GM19468 (cell line): ENCODE data around the gene EBI3.
"Not testable (repeated sequence)": the region's sequence is repeated elsewhere in the genome, so short reads cannot be mapped to it uniquely, and the experiment has no call there.

Experiments used
- ATAC-seq: cut with Tn5 transposase; IDR thresholded peaks from one replicate; pipeline ENCODE4 v1.9.1; 2021; ENCODE audit warnings: mild to moderate bottlenecking, moderate library complexity, moderate number of reproducible peaks; ENCODE audit not compliant: unreplicated experiment; ENCODE audit errors: extremely low read depth

EBI3 gene

DNA sequence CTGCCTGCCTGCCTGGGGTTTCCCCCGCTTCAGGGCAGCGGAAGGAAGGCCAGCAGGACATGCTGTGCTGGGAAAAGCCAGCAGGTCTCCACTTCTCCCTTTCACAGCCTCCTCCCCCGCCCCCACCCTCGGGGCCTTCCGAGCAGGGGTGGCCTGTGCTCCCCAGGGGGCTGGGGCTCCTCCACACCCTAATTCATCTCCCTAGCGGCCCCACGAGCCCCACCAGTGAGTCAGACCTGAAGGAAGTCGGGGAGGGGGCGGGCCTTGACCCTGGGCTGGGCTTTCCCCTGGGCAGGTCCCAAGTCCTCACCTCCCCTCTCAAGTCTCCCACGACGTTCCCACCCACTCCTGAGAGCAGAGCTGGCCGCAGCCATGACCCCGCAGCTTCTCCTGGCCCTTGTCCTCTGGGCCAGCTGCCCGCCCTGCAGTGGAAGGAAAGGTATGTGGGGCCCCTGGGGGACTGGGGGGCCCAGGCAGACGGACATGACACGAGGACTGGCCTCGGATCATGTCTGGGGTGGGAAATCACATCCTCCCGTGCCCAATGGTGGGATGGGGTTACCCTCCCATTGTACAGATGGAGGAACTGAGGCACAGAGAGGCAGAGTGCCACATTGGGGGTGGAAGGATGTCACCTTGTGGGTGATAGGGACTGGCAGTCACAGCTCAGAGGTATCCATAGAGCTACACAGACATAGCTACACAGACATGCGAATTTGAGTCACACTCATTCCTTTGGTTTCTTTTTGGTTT lies at the start of gene EBI3:
Gene EBI3 (plus strand): TSS at position 345 of the 753 bp plus-strand sequence. CDS start 28 bp downstream, at position 373.
- no peak for ATAC-seq

DNA sequence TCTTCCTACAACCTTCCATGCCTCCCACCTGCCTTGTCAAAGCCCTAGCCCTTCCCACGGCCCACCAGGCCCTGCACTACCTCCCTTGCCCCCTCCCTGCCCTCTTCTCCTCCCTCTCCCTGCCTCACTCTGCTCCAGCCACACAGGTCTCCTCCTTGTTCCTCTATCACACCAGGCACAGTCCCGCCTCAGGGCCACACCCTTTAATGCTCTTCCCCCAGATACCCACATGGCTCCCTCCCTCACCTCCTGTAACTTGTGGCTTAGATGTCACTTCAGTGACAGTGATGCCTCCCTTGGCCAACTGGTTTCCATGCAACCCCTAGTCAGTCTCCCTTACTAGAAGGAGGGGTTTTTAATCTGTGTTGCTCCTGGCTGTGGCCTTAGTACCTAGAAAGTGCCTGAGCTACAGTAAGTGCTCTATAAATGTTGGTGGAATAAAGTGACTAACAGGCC lies 48.2 kb upstream of the EBI3 start:
- ATAC-seq = no peak

DNA sequence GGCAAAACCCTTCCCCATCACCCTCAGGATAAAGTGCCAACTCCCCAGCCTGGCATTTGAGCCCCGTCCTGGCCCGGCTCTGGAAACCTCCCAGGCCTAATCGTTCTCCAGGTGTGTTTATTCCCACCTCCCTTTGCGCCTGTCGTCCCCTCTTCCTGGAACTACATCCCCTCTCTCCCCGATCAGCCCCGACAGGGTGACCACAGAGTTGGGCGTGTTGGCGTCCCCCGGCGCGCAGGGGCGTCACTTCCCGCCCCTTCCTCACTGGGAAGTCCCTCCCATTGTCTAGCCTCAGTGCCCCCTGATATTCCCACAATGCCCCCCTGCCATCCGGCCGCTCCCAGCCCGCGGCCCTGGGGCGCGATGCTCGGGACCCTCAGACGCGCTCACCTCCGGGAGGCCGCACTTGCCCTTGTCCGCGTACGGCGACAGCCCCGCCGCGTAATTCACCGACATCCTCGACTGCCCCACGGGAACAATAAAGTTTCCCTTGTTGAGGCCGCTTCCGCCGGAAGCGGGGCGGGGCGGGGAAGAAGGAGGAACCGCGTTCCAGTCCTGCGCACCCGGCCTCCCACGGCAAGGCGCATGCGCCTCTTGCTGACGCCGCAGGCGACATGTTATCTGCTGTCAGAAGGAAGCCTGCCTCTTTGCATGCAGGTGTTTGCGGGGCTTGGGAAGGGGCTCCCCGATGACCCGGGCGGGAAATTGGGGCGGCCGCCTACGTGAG lies 47.1 kb upstream of the EBI3 start, which contains the start of the genes ANKRD24 and SIRT6:
Gene ANKRD24 (plus strand): TSS at position 606 of the 727 bp plus-strand sequence. CDS start 3,737 bp downstream, outside the sequence.
Gene SIRT6 (minus strand): TSS at position 480 of the 727 bp plus-strand sequence. CDS start 24 bp downstream, at position 456.
- ATAC-seq = peak; percentile 43

DNA sequence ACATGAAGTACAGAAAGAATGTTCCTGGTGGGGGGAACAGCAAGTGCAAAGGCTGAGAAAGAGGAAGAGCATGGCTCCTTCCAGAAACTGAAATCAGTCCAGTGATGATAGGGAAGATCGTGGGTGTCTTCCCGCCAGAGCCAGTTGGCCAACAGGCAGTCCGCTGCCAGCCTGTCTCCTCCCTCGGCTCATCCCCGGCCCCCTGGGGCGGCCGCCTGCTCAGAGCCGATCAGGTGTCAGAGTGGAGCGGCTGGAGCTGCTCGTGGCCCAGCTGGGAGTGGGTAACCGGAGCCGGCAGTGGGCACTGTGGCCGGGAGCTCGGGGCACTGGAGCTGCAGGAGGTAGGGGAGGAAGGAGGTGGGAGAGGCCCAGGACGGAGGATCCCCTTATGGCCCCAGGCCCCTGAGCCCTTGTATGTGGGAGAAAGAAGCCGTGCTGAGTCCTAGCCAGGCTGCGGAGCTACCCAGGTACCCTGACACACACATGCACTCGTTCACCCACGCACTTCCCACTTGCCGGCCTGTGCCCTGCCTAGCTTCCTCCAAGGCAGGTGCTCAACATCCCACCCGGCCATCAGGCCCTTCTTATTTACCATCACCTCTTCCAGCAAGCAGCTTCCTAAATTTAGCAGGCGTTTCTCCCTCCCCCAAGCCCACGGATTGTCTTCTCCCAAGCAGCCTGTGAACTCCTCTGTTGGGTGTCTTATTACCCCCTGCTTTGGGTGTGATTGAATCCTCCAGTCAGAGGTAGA lies 45.2 kb upstream of the EBI3 start:
- ATAC-seq = no peak

DNA sequence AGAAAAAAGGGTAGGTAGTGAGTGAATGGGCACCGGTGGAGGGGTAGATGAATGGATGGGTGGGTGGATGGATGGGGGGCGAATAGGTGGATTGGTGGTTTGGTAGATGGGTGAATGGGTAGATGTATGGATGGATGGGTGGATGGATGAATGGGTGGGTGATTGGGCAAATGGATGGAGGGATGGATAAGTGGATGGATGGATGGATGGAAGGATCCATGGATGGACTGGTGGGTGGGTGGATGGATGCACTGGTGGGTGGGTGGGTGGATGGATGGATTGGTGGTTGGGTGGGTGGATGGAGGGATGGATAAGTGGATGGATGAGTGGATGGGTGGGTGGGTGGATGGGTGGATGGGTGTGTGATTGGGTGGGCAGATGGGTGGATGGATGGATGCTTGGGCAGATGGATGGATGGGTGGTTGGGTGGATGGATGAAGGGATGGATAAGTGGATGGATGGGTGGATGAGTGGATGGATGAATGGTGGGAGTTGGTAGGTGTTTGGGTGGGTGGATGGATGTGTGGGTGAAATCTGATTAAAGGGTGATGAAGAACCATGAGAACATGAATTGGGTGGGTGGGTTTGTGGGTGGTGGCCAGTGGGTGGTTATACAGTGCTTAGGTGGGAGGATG lies 44.5 kb upstream of the EBI3 start:
- ATAC-seq = no peak

DNA sequence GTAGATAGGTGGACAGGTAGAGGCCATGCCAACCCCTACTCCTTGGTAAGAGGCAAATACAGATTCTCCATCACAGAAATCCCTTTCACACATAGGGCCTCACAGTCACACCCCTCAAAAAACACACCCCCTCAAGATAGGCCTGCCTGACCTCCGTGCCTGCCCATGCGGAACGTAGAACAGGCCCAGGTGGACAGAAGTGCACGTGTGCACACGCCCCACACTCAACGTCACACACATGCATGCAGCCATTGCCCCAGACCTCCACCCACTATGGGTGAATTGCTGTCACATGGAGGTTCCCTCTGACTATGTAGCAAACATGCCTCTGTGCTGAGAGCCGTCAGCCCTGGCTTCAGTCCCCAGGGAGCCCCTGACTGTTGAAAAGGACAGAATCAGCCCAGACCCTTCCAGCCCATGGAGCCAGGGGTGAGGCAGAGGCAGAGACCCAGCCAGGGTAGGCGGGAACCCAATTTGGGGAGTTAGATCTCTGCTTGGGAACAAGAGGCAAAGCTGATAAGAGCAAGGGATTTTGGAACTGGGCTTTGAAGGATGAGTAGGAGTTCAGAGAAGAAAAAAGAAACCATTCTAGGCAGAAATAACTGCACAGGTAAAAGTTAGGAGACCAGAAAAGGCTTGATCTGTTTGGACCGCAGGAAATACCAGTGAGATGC lies 43.8 kb upstream of the EBI3 start:
- ATAC-seq = no peak

DNA sequence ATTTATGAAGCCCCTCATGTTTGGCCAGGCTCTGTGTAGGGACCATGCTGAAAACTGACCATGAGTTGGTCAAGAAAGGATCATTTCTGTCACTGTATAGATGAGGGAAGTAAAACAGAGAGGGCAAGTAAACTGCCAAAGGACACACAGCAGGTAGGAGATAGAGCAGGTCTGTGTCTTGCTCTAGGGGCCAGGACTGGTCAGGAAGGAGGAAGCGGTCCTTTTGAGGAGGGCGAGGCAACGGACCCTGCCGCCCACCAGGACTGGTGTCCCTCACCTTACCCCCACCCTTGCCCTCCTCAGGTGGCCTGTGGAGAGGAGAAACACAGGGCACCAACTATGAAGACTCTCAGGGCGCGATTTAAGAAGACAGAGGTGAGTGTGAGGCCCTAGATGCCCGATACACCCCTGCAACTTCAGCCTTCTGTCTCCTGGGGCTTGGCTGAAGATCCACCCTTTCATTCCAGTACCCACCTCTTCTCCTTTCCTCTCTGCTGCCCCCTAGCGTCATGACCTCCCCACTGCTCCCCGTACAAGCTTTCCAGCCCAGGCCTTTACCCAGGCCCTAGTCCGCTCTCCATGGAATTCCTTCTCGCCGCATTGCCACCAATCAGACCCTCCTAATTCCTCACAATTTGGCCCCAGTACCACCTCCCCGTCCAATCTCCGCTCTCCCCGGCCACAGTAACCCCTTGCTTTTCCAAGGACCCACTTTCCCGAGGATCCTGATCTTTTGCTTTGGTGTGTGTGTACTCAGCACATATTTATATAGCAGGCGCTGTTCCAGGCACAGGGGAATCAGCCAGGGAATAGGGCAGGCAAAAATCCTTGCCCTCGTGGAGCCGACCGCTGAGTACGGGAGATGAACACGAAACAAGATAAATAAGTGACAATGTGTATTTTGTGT lies 43.0 kb upstream of the EBI3 start:
- ATAC-seq = no peak

DNA sequence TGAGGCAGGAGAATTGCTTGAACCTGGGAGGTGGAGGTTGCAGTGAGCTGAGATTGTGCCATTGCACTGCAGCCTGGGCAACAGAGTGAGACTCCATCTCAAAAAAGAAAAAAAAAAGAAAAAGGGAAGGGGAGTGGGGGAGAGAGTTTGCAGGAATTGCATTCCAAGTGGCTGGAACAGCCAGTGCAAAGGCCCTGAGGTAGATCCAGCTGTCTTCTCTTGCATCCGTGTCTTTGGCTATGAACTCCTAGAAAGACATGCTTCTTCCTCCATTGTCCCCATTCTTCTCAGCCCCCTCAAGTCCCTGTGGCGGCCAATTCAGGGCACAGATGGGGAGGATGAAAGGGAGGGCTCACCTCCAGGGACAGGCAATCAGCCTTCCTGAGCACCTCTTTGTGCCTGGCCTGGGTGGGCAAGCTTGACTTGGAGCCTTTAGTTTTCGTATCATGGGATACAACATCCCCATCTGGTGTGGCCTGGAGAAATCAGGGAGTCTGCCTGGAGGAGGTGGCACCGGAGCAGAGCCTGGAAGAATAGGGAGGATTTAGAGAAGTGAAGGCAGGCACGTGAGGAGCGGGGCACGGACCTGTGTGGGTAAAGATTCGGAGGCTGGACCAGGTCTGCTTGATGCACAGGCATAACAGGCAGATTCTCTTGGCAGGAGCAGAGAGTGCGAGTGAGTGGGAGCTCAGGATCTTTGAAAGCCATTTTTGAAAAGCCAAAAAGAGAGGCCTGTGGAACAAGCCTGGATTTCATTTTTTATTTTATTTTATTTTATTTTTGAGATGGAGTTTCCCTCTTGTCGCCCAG lies 41.8 kb upstream of the EBI3 start:
- no peak for ATAC-seq

DNA sequence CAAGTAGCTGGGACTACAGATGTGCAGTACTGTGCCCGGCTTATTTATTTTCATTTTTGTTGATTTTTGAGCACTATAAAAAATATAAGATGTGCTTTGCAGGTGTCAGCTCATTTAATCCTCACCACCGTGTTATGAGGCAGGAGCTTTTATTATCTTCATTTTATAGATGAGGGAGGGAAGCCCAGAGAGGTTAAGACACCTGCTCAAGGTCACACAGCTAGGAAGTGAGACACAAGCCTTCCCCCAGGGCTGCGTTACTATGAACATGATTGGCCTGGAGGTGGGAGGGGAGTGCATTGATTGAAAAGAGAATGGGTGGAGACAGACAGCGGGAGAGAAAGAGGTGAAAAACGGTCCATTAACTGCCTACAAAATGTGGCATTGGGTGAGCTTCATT lies 39.7 kb upstream of the EBI3 start:
- ATAC-seq = no peak

DNA sequence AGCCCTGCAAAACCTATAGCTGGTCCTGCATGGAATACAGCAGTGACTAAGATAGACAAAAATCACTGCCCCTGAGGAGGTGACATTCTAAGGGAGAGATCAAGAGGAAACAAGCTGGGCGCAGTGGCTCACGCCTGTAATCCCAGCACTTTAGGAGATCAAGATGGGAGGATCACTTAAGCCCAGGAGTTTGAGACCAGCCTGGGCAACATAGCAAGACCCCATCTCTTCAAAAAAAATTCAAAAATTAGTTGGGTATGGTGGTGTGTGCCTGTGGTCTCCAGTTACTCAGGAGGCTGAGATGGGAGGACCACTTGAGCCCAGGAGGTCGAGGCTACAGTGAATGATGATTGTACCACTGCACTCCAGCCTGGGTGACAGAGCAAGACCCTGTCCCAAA lies 36.8 kb upstream of the EBI3 start:
- ATAC-seq = not testable (repeated sequence)

DNA sequence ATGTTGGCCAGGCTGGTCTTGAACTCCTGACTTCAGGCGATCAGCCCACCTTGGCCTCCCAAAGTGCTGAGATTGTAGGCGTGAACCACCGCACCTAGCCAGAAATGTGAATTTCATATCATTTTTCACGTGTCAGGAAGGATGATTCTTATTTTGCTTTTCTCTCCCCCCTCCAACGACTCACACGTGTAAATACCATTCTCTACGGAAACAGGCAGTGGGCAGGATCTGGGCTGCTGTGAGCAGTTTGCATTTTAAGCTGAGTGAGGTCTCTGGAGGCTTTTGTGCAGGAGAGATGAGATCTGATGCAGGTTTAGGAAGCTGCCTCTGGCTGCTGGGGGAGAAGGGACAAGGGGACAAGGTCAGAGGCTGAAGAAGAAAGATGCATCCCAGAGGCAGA lies 35.0 kb upstream of the EBI3 start:
- no peak for ATAC-seq

DNA sequence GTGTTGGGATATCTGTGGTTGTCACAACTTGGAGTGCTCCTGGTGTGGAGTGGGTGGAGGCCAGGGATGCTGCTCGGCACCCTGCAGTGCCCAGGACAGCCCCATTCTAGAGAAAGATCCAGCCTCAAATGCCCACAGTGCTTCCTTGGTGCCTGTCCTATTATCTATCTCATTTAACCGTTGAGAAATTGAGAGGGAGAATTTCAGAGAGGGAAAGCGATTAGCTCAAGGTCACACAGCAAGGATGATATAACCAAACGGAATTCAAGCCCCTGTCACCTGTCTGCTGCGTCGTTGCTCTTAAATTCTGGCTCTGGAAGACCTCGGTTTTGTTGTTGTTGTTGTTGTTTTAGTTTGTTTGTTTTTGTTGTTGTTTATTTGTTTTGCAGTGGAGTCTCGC lies 33.3 kb upstream of the EBI3 start:
- ATAC-seq = no peak

DNA sequence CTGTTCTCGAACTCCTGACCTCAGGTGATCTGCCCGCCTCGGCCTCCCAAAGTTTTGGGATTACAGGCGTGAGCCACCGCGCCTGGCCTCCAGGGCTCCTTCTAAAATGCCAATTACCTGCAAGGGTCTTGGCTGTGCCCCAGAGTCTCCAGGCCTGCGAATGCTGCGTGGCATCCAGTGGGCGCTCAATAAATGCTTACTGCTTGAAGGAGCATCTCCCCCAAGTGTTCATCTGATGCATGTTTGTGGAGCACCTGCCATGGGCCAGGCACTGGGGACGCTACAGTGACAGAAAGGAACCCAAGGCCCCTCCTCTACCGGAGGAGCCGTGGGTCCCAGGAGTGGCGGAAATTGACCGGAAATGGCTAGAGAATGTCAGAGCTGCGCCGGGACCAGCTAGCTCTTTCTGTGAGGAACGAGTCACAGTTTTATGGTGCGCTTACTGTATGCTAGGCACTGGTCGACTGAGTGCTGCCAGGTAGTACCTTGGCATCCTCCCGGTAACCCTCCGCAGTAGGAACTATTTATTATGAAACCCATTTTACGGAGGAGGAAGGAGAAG lies 32.7 kb upstream of the EBI3 start:
- ATAC-seq = no peak

DNA sequence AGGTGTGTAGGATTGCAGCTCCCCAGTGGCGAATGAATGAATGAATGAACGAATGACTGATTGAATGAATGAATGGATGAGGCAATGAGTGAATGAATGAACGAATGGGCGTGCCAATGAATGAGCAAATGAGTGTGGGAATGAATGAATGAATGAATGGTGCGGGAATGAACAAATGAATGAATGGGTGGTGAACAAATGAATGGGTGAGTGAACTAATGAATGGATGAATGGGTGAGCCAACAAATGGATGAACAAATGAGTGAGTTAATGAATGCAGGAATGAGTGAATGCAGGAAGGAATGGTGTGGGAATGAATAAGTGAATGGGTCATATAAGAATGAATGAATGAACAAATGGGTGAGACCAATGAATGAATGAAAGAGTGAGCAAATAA lies 32.1 kb upstream of the EBI3 start:
- no peak for ATAC-seq

DNA sequence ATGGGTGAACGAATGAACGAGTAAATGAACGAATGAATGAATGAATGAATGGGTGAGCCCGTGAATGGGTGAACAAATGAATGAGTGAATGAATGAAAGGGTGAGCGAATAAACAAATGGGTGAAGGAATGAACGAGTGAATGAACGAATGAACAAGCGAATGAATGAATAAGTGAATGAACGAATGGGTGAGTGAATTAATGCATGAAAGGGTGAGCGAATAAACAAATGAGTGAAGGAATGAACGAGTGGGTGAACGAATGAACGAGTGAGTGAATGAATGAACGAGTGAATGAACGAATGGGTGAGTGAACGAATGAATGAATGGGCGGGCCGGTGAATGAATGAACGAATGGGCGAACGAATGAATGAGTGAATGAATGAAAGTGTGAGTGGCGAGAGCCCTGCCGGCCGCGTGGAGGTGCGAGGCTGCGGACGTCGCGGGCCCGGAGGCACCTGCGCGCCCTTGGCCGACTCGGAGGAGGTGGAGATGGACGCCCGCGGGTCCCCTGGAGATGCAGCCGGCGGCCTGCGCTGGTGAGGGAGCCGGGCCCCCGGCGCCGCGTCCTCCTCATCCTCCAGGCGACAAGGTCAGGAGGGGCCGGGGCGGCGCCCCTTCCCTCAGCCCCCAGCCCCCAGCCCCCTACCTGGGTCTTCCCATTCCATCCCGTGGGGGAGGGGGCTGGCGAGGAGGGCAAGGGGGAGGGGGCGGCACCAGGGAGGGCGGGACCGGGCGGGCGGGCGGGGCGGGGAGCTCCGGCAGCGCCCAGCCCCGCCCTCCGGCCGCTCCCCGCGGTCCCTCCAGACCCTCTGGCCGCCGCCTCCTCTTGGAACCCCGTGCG lies 31.5 kb upstream of the EBI3 start:
- no peak for ATAC-seq

DNA sequence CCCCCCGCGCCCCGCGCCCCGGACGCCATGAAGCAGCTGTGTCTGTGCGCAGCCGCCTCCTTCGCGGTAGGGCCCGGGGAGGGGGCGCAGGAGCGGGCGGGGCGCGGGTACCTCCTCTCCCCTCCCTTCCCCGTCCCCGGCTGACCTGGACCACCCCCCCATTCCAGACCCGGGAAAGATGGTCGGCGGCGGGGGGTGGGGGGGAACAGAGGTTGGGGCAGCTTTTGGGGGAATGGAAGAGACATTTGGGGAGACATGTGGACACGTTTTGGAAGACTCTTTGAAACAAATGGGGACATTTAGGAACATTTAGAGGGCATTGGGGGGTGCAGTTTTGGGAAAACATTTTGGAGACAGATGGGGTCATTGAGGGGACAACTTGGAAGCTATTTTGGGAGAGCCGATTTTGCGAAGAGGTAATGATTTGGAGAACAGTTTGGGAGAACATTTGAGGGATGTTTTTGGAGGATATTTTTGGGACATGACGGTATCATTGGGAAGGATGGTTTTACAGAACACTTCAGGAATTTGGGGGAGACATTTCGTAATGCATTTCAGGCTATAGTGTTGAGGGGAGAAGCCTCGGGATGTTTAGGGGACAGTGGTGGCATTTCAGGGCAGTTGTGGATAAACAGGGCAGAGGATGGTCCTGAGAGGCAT lies 30.7 kb upstream of the EBI3 start:
- ATAC-seq = no peak
